Breast epithelium (tissue), 4 donors: ENCODE measurements around the gene PRMT2. TPM values are rescaled to one million over a fixed set of nuclear protein-coding genes. Genes with fewer than 3 reads are reported as not detected.
"Not testable (repeated sequence)": the region's sequence is repeated elsewhere in the genome, so short reads cannot be mapped to it uniquely, and the experiment has no call there.

Source experiments
- DNase-seq, 2 donors: peaks; one replicate each; pipeline ENCODE4 v3.0.0-alpha.2; 2019; ENCODE audit warnings: low spot score in 2 of 2
- H3K27ac ChIP-seq, 2 donors: fragments of 200-600 bp; sonication (generic) in 1 of 2; one replicate each; pipeline ENCODE4 v1.5.1; 2016 to 2019; ENCODE audit warnings: mild to moderate bottlenecking in 1 of 2
- H3K27me3 ChIP-seq, 2 donors: fragments of 200-600 bp; sonication (generic) in 1 of 2; one replicate each; pipeline versions ENCODE4 v1.5.1 to v1.6.0; 2017 to 2019; ENCODE audit warnings: control low read depth in 1 of 2, mild to moderate bottlenecking in 1 of 2
- H3K36me3 ChIP-seq: fragments of 200-600 bp; one replicate; pipeline ENCODE4 v1.5.1; 2019
- H3K4me1 ChIP-seq, 2 donors: fragments of 200-600 bp; sonication (generic); one replicate each; pipeline ENCODE4 v1.5.1; 2016 to 2019; ENCODE audit warnings: control low read depth in 1 of 2
- H3K4me3 ChIP-seq, 3 donors: fragments of 200-600 bp; sonication (generic); 1 replicate in 2 of 3; 2 replicates in 1 of 3; pipeline ENCODE4 v1.5.1; 2016 to 2019; ENCODE audit warnings: mild to moderate bottlenecking in 3 of 3, moderate library complexity in 2 of 3
- H3K9me3 ChIP-seq, 2 donors: fragments of 200-600 bp; sonication (generic) in 1 of 2; one replicate each; pipeline ENCODE4 v1.5.1; 2016 to 2019; ENCODE audit warnings: control low read depth in 1 of 2
- POLR2A ChIP-seq: fragments of 450-650 bp; IDR thresholded peaks from one replicate; pipeline ENCODE4 v1.6.1; 2016; ENCODE audit warnings: antibody characterized with exemption, mild to moderate bottlenecking, moderate library complexity
- POLR2AphosphoS5 ChIP-seq, 3 donors: sonication (generic); formaldehyde crosslinking; IDR thresholded peaks; one replicate each; pipeline ENCODE4 v1.6.1; 2017; ENCODE audit warnings: antibody characterized with exemption in 3 of 3
- intact Hi-C: fragments of 100-400 bp; cut with DNase I; formaldehyde crosslinking; loops from one replicate; pipeline ENCODE4 v1.15.1; 2023; ENCODE audit warnings: low total_unique reads
- total RNA-seq, 3 donors: library from RNA; depleted of rRNA; stranded (reverse); fragments of >200 nt; gene quantifications; one replicate each; pipeline ENCODE4 v1.1.0, GENCODE V29; 2016
- TF ChIP-seq, protein P1 (sequence below), 3 donors: fragments of 450-650 bp; IDR thresholded peaks; one replicate each; pipeline ENCODE4 v1.5.1; 2016 to 2017; ENCODE audit warnings: antibody characterized with exemption in 3 of 3, mild to moderate bottlenecking in 3 of 3, moderate library complexity in 3 of 3

Gene PRMT2
- total RNA-seq, 3 donors from 2014 or later: 92.1 to 145 (median 130) TPM

DNA sequence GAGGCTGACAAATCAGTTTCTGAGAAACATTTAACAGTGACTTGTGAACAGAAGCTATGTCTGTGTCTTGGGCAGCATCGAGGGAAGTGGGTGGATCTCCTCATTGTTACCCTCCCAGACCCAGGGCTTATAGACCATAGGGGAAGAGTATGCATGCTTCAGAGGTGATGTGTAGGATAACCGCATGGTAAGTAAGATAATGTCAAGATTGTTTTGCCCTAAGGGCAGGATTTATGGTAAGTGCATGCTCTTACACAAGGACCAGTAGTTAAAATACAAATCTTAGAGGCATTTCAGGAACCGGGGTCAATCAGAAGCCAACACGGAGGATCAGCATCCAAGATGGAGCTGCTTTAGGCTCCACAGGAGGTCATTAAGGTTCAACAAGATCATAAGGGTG, 7.7 kb upstream of the PRMT2 start:
- intact Hi-C loops: no loop called here
- DNase-seq: no peak
- H3K4me1 ChIP-seq: peaks cover 0 to 7% of the 10 kb centered on the region in 2 donors
- no peak overlapping the region for H3K27ac ChIP-seq
- no peak overlapping the region for H3K4me3 ChIP-seq
- H3K36me3 ChIP-seq: no peaks in the 10 kb centered on the region
- peaks cover 8 to 11% of the 10 kb centered on the region in 2 donors for H3K9me3 ChIP-seq
- TF ChIP-seq POLR2AphosphoS5 (IDR thresholded peaks at IDR 0.05) (no peak), POLR2A (no peak)
- TF ChIP-seq, protein P1, sequence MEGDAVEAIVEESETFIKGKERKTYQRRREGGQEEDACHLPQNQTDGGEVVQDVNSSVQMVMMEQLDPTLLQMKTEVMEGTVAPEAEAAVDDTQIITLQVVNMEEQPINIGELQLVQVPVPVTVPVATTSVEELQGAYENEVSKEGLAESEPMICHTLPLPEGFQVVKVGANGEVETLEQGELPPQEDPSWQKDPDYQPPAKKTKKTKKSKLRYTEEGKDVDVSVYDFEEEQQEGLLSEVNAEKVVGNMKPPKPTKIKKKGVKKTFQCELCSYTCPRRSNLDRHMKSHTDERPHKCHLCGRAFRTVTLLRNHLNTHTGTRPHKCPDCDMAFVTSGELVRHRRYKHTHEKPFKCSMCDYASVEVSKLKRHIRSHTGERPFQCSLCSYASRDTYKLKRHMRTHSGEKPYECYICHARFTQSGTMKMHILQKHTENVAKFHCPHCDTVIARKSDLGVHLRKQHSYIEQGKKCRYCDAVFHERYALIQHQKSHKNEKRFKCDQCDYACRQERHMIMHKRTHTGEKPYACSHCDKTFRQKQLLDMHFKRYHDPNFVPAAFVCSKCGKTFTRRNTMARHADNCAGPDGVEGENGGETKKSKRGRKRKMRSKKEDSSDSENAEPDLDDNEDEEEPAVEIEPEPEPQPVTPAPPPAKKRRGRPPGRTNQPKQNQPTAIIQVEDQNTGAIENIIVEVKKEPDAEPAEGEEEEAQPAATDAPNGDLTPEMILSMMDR (IDR thresholded peaks at IDR 0.05): no peak
- H3K27me3 ChIP-seq: peaks cover 0 to 3% of the 10 kb centered on the region in 2 donors

DNA sequence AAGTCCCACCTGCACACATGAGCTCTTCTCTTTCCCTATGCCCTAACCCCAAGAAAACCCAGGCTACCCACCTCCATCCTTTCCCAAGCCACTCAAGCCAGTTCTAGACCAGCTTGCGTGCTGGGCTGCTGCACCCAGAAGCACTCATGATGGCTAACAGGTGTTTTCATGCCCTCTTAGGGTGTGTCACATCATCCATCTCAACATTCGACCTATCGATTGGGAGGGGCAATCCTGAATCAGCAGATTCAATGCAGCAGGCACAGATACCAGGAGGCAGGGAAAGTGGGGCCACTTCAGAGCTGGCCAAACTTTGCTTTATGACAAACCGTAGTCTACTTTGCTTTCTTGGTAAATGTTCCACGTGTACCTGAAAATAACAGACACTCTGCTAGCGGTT, 6.6 kb upstream of the PRMT2 start:
- no peaks in the 10 kb centered on the region for H3K4me1 ChIP-seq
- peaks cover 8 to 11% of the 10 kb centered on the region in 2 donors for H3K9me3 ChIP-seq
- H3K4me3 ChIP-seq: no peak overlapping the region
- H3K36me3 ChIP-seq: no peaks in the 10 kb centered on the region
- H3K27ac ChIP-seq: no peak overlapping the region
- DNase-seq: no peak
- TF ChIP-seq POLR2AphosphoS5 (IDR thresholded peaks at IDR 0.05) (no peak), POLR2A (no peak)
- TF ChIP-seq, protein P1 (IDR thresholded peaks at IDR 0.05): no peak
- intact Hi-C loops: no loop called here
- peaks cover 0 to 3% of the 10 kb centered on the region in 2 donors for H3K27me3 ChIP-seq

DNA sequence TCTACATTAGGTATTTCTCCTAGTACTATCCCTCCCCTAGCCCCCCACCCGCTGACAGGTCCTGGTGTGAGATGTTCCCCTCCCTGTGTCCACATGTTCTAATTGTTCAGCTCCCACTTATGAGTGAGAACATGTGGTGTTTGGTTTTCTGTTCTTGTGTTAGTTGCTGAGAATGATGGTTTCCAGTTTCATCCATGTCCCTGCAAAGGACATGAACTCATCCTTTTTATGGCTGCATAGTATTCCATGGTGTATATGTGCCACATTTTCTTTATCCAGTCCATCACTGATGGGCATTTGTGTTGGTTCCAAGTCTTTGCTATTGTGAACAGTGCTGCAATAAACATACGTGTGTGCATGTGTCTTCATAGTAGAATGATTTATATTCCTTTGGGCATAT, 4.6 kb upstream of the PRMT2 start:
- not testable (repeated sequence) for DNase-seq, H3K9me3 ChIP-seq

DNA sequence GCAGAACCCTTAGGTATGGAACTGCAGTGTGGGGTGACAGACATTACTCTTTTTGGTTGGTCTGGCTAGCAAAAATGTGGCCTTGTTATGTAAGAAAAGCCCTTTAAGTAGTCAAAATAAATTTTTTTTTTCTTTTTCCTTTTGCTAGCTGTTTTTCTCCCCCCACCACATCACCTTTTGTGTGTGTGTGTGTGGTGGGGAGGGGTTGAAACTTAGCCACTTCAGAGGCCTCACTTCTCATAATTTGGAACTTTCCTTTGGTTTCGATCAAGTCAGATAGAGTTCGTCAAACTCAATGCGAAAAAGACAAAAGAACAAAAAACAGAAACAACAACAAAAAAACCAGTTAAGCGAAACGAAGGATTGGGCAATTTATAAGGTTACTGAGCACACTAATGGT, 1.9 kb upstream of the PRMT2 start:
- no peak overlapping the region for H3K27ac ChIP-seq
- no peak for DNase-seq
- no peak for TF ChIP-seq POLR2A
- TF ChIP-seq, protein P1 (IDR thresholded peaks at IDR 0.05): no peak
- intact Hi-C loops: no loop called here
- H3K4me3 ChIP-seq: no peak overlapping the region
- H3K36me3 ChIP-seq: no peaks in the 10 kb centered on the region
- H3K4me1 ChIP-seq: peaks cover 0 to 9% of the 10 kb centered on the region in 2 donors
- no peaks in the 10 kb centered on the region for H3K9me3 ChIP-seq
- peaks cover 0 to 3% of the 10 kb centered on the region in 2 donors for H3K27me3 ChIP-seq

More for the DNA sequence above, 4.6 kb upstream of the PRMT2 start:
- H3K4me3 ChIP-seq, H3K36me3 ChIP-seq, H3K27ac ChIP-seq, intact Hi-C loops, H3K4me1 ChIP-seq, H3K27me3 ChIP-seq: not testable (repeated sequence)

DNA sequence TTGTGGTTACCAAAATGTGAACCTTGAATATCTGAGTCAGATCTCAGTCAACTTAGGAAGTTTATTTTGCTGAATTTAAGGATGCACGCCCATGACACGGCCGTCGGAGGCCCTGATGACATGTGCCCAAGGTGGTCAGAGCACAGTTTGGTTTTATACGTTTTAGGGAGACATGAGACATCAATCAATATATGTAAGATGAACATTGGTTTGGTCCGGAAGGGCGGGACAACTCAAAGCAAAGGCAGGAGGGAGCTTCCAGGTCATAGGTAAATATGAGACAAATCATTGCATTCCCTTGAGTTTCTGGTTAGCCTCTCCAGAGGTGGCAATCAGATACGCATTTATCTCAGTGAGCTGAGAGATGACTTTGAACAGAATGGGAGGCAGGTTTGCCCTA, 1.0 kb upstream of the PRMT2 start:
- H3K27me3 ChIP-seq: no peaks in the 10 kb centered on the region
- intact Hi-C loops: no loop called here
- peaks cover 0 to 9% of the 10 kb centered on the region in 2 donors for H3K4me1 ChIP-seq
- no peak for DNase-seq
- H3K36me3 ChIP-seq: no peaks in the 10 kb centered on the region
- no peaks in the 10 kb centered on the region for H3K9me3 ChIP-seq
- peak overlapping the region; percentile 97 to 99 for H3K27ac ChIP-seq
- TF ChIP-seq POLR2A: no peak
- TF ChIP-seq, protein P1 (IDR thresholded peaks at IDR 0.05): no peak
- TF ChIP-seq POLR2AphosphoS5 (IDR thresholded peaks at IDR 0.05): no peak
- H3K4me3 ChIP-seq: peak overlapping the region in 2 of 3 donors; percentile 88 to 89

DNA sequence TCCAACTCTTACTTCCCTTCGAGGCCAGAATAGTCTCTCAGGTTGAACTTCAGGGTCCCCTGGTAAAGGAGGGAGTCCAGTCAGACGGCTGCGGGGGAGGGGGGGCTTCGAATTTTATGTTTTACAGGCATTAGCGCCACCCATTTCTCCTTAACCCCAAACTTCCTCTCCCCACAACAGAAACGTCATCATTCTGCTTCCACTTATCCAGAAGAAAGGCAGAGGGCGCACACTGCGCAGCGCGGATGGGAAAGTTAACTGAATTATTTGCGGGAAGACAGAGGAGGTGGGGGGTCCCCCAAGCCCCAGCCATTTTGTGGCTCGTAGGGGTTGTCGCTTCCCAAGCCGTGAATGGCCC, 529 bp upstream of the PRMT2 start:
- intact Hi-C loops: no loop called here
- H3K27me3 ChIP-seq: no peaks in the 10 kb centered on the region
- peak in 1 of 2 donors; percentile 67 for DNase-seq
- no peaks in the 10 kb centered on the region for H3K9me3 ChIP-seq
- H3K4me3 ChIP-seq: peak overlapping the region; percentile 86 to 89 (median 88)
- peak in 2 of 3 donors; percentile 11 to 40 for TF ChIP-seq POLR2AphosphoS5 (IDR thresholded peaks at IDR 0.05)
- TF ChIP-seq POLR2A: no peak
- TF ChIP-seq, protein P1 (IDR thresholded peaks at IDR 0.05): peak in 1 of 3 donors; percentile 21
- no peaks in the 10 kb centered on the region for H3K36me3 ChIP-seq
- peak overlapping the region; percentile 97 to 99 for H3K27ac ChIP-seq
- peaks cover 0 to 9% of the 10 kb centered on the region in 2 donors for H3K4me1 ChIP-seq
